Fibroblast of lung (primary cell): ENCODE results near the gene TUBA4B. TPM values are rescaled to one million over a fixed set of nuclear protein-coding genes. Genes with fewer than 3 reads are reported as not detected.
A peak's percentile ranks its signal among the peaks of the same experiment; 100 is the strongest.

Source experiments
- DNase-seq, 2 donors: peaks; one replicate each; pipeline versions ENCODE4 v3.0.0 to v3.0.0-alpha.2; 2010; ENCODE audit warnings: low read depth in 2 of 2
- H2AFZ ChIP-seq: 2 replicates; pipeline ENCODE4 v1.5.1; 2012; ENCODE audit warnings: low read length, control low read depth, inconsistent platforms
- H3K27ac ChIP-seq: 2 replicates; pipeline ENCODE4 v1.5.1; 2011; ENCODE audit warnings: low read length, control low read depth; ENCODE audit not compliant: insufficient read depth
- H3K27me3 ChIP-seq: 2 replicates; pipeline ENCODE4 v1.5.1; 2011; ENCODE audit warnings: mild to moderate bottlenecking, low read length; ENCODE audit not compliant: control insufficient read depth, insufficient read depth
- H3K36me3 ChIP-seq: 2 replicates; pipeline ENCODE4 v1.5.1; 2011; ENCODE audit warnings: low read length; ENCODE audit not compliant: control insufficient read depth, insufficient read depth
- H3K4me1 ChIP-seq: 2 replicates; pipeline ENCODE4 v1.5.1; 2011; ENCODE audit warnings: low read length; ENCODE audit not compliant: control insufficient read depth, insufficient read depth; ENCODE audit errors: extremely low read depth
- H3K4me2 ChIP-seq: 2 replicates; pipeline ENCODE4 v1.5.1; 2011; ENCODE audit warnings: low read length, control low read depth; ENCODE audit not compliant: insufficient read depth; ENCODE audit errors: extremely low read depth
- H3K4me3 ChIP-seq, 4 experiments: fragments of 200-600 bp in 1 of 4; sonication (generic) in 1 of 4; replicated peaks in 1 of 4; 2 replicates each; pipeline ENCODE4 v1.5.1; 2011 to 2016; ENCODE audit warnings: low read length in 4 of 4, low read depth in 3 of 4, mild to moderate bottlenecking in 3 of 4, control low read depth in 2 of 4, inconsistent platforms in 1 of 4, mixed read lengths in 1 of 4; ENCODE audit not compliant: insufficient read depth in 1 of 4; ENCODE audit errors: control extremely low read depth in 1 of 4
- H3K79me2 ChIP-seq: 2 replicates; pipeline ENCODE4 v1.5.1; 2012; ENCODE audit warnings: mild to moderate bottlenecking, low read length, inconsistent platforms; ENCODE audit not compliant: control insufficient read depth, insufficient read depth
- H3K9ac ChIP-seq: 2 replicates; pipeline ENCODE4 v1.5.1; 2011; ENCODE audit warnings: mild to moderate bottlenecking, low read length, control low read depth; ENCODE audit not compliant: insufficient read depth
- H3K9me3 ChIP-seq: 2 replicates; pipeline ENCODE4 v1.5.1; 2012; ENCODE audit warnings: low read depth, low read length; ENCODE audit not compliant: control insufficient read depth, insufficient read depth
- H4K20me1 ChIP-seq: 2 replicates; pipeline ENCODE4 v1.5.1; 2011; ENCODE audit warnings: low read length; ENCODE audit not compliant: control insufficient read depth, insufficient read depth; ENCODE audit errors: extremely low read depth
- EZH2 ChIP-seq: IDR thresholded peaks from 2 replicates; pipeline ENCODE4 v1.5.1; 2012; ENCODE audit warnings: low read length, control low read depth, mild to moderate bottlenecking; ENCODE audit errors: missing control alignments
- polyA plus RNA-seq, 2 donors: library from polyadenylated mRNA; depleted of rRNA in 1 of 2; stranded (reverse) in 1 of 2; unstranded in 1 of 2; fragments of >200 nt; gene quantifications; 2 replicates each; pipeline ENCODE4 v1.2.1, GENCODE V29; 2011 to 2012; ENCODE audit warnings: missing spikeins in 1 of 2
- total RNA-seq: library from RNA; depleted of rRNA; stranded (reverse); fragments of >200 nt; gene quantifications from 2 replicates; pipeline ENCODE4 v1.2.1, GENCODE V29; 2014
- TF ChIP-seq, protein P1 (sequence below), 2 donors: IDR thresholded peaks in 1 of 2; conservative IDR thresholded peaks in 1 of 2; 1 replicate in 1 of 2; 2 replicates in 1 of 2; pipeline ENCODE4 v1.5.1; 2011 to 2012; ENCODE audit warnings: low read length in 2 of 2, control low read depth in 1 of 2, inconsistent platforms in 1 of 2, low read depth in 1 of 2, mild to moderate bottlenecking in 1 of 2

The TUBA4B gene
- total and polyA plus RNA-seq, 2 donors (not counting 1 experiment from before 2014, with no cell fraction given) = not detected

DNA sequence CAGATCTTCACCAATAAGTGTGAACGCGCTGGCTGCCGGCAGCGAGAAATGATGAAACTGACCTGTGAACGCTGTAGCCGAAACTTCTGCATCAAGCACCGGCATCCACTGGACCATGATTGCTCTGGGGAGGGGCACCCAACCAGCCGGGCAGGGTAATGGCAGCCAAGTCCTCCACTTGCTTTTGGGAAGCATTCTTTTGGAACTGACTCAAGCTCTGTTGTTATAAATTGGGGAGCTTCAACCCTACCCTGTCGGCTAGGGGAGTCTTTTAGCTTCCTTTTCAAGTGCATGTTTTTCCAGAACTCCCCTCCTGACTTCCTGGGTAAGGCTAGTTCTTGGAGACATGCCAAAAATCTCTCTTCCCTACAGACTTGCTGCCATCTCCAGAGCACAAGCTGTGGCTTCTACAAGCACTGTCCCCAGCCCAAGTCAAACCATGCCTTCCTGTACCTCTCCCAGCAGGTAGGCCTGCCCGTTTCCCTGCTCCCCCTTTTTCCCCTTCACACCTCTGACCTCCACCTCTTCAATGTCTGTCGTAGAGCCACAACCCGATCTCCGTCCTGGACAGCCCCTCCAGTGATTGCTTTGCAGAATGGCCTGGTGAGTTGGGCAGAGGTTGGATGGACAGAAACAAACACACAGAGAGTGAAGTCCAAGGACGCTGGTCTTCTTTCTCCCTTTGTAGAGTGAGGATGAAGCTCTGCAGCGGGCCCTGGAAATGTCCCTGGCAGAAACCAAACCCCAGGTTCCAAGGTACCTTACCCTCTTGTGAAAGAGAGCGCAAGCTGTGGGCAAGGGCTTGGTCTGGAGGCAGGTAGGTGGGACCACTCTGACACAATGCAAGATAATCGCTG lies 44.9 kb upstream of the TUBA4B start:
- peaks cover 2% of the 10 kb centered on the region for H3K79me2 ChIP-seq
- no peak overlapping the region for H3K9ac ChIP-seq
- peak; percentile 35 to 73 for DNase-seq
- H3K4me3 ChIP-seq = peak overlapping the region; percentile 58 to 79 (median 72)
- H3K4me2 ChIP-seq = peak overlapping the region; percentile 94
- H3K36me3 ChIP-seq = peaks cover 19% of the 10 kb centered on the region
- H4K20me1 ChIP-seq = no peaks in the 10 kb centered on the region
- no peaks in the 10 kb centered on the region for H3K9me3 ChIP-seq
- peak overlapping the region; percentile 56 for H3K27ac ChIP-seq
- TF ChIP-seq, protein P1, sequence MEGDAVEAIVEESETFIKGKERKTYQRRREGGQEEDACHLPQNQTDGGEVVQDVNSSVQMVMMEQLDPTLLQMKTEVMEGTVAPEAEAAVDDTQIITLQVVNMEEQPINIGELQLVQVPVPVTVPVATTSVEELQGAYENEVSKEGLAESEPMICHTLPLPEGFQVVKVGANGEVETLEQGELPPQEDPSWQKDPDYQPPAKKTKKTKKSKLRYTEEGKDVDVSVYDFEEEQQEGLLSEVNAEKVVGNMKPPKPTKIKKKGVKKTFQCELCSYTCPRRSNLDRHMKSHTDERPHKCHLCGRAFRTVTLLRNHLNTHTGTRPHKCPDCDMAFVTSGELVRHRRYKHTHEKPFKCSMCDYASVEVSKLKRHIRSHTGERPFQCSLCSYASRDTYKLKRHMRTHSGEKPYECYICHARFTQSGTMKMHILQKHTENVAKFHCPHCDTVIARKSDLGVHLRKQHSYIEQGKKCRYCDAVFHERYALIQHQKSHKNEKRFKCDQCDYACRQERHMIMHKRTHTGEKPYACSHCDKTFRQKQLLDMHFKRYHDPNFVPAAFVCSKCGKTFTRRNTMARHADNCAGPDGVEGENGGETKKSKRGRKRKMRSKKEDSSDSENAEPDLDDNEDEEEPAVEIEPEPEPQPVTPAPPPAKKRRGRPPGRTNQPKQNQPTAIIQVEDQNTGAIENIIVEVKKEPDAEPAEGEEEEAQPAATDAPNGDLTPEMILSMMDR (conservative IDR thresholded peaks at IDR 0.05 in 1 of 2, IDR thresholded peaks at IDR 0.05 in 1 of 2; ENCODE audit: low read depth in 1 of 2, low read length in 2 of 2) = no peak
- TF ChIP-seq EZH2 = no peak
- peaks cover 2% of the 10 kb centered on the region for H3K27me3 ChIP-seq
- H2AFZ ChIP-seq = no peak overlapping the region
- peaks cover 16% of the 10 kb centered on the region for H3K4me1 ChIP-seq

DNA sequence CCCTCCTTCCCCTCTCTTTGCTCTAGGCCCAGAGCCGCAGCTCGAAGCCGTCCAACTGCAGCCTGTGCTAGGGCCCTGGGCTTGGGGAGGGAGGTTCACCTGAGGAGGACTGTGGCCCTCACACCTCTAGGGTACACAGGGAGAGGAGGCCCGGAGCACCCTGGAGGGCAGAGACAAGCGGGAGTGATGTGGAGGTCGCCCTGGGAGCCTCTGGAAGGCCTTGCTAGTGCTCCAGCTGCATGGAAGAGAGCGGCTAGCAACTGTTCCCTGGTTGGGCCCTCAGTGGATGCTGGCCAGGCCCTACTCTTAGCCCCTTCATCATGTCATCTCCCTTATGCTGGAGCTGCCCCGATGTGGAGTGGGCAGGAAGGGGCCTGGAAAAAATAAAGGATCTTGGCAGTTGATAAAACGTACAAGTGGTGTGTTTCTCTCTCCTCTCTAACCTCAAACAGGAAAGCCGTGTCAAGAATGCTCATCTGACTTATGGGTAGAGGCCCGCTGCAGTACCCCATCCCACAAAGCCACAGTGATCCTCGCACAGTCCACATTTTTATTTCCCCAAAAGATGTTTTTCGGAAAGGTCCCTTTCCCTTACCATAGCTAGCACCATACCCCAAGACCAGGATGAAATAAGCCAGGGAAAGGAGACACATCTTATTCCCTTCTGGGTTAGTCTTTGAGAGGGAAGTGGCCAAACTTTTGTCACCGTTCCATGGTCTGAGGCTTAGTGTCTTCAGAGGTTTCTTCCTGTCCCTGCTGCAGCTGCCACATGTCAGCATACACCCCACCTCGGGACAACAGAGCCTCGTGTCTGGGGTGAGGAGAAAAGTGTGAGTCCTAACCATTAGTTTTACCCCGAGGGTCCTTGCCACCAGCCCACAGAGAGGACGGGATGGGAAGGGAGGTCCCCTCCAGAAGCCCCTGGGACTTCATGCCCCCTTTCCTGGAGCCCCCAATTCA lies 43.5 kb upstream of the TUBA4B start:
- no peak for DNase-seq
- no peaks in the 10 kb centered on the region for H3K9me3 ChIP-seq
- H3K4me1 ChIP-seq = peaks cover 16% of the 10 kb centered on the region
- no peak overlapping the region for H2AFZ ChIP-seq
- no peaks in the 10 kb centered on the region for H4K20me1 ChIP-seq
- no peak overlapping the region for H3K4me2 ChIP-seq
- peaks cover 2% of the 10 kb centered on the region for H3K79me2 ChIP-seq
- peaks cover 2% of the 10 kb centered on the region for H3K27me3 ChIP-seq
- H3K36me3 ChIP-seq = peaks cover 30% of the 10 kb centered on the region
- no peak overlapping the region for H3K4me3 ChIP-seq
- TF ChIP-seq, protein P1 (conservative IDR thresholded peaks at IDR 0.05 in 1 of 2, IDR thresholded peaks at IDR 0.05 in 1 of 2; ENCODE audit: low read depth in 1 of 2, low read length in 2 of 2) = no peak
- no peak for TF ChIP-seq EZH2
- H3K9ac ChIP-seq = no peak overlapping the region
- H3K27ac ChIP-seq = no peak overlapping the region
